ENCODE results near the gene C4BPA. TPM values are rescaled to one million over a fixed set of nuclear protein-coding genes. Genes with fewer than 3 reads are reported as not detected.

The C4BPA gene
- polyA plus RNA-seq, 1 experiment, result not detected

GRCh38 chr1:207145401-207146058 is 41.5 kb downstream of the C4BPA start:
- DNase-seq (ENCODE audit: low read depth), result no peak
- ChIA-PET POLR2A (no interaction called here), CTCF (no interaction called here)
- no peak overlapping the region for H3K4me3 ChIP-seq (ENCODE audit: low read depth, low read length)
- no peaks in the 10 kb centered on the region for H3K27me3 ChIP-seq (ENCODE audit: control insufficient read depth, insufficient read depth, low read length)
- no peak for TF ChIP-seq CTCF (IDR thresholded peaks at IDR 0.05; ENCODE audit: insufficient read depth, low read depth, low read length)
- no peaks in the 10 kb centered on the region for H3K36me3 ChIP-seq (ENCODE audit: control insufficient read depth, insufficient read depth, low read length)

- ChIA-PET POLR2A (no interaction called here), CTCF (no interaction called here)
- no peaks in the 10 kb centered on the region for H3K27me3 ChIP-seq (ENCODE audit: control insufficient read depth, insufficient read depth, low read length)
- no peak for DNase-seq (ENCODE audit: low read depth)
- no peak overlapping the region for H3K4me3 ChIP-seq (ENCODE audit: low read depth, low read length)
- no peak for TF ChIP-seq CTCF (IDR thresholded peaks at IDR 0.05; ENCODE audit: insufficient read depth, low read depth, low read length)
- no peaks in the 10 kb centered on the region for H3K36me3 ChIP-seq (ENCODE audit: control insufficient read depth, insufficient read depth, low read length)
These were observed 47.9 kb downstream of the C4BPA start for GRCh38 chr1:207151920-207152319.

- H3K27me3 ChIP-seq (ENCODE audit: control insufficient read depth, insufficient read depth, low read length), result no peaks in the 10 kb centered on the region
- H3K4me3 ChIP-seq (ENCODE audit: low read depth, low read length), result no peak overlapping the region
- no peak for DNase-seq (ENCODE audit: low read depth)
- TF ChIP-seq CTCF (IDR thresholded peaks at IDR 0.05; ENCODE audit: insufficient read depth, low read depth, low read length), result no peak
- POLR2A ChIA-PET, result no interaction called here
- H3K36me3 ChIP-seq (ENCODE audit: control insufficient read depth, insufficient read depth, low read length), result no peaks in the 10 kb centered on the region
- CTCF ChIA-PET, result interaction anchor here (1.4 kb wide), 1 partner anchor 42 kb away, joined by 3 read pairs; no protein-coding TSS in a partner anchor
These were observed 48.9 kb downstream of the C4BPA start for GRCh38 chr1:207152792-207153468.

GRCh38 chr1:207155028-207155427 is 51.0 kb downstream of the C4BPA start:
- DNase-seq (ENCODE audit: low read depth), result no peak
- no peaks in the 10 kb centered on the region for H3K36me3 ChIP-seq (ENCODE audit: control insufficient read depth, insufficient read depth, low read length)
- H3K4me3 ChIP-seq (ENCODE audit: low read depth, low read length), result no peak overlapping the region
- no peaks in the 10 kb centered on the region for H3K27me3 ChIP-seq (ENCODE audit: control insufficient read depth, insufficient read depth, low read length)
- TF ChIP-seq CTCF (IDR thresholded peaks at IDR 0.05; ENCODE audit: insufficient read depth, low read depth, low read length), result no peak
- POLR2A ChIA-PET, result no interaction called here
- CTCF ChIA-PET, result interaction anchor here (0.6 kb wide), 1 partner anchor 281 kb away, joined by 3 read pairs; no protein-coding TSS in a partner anchor

GRCh38 chr1:207156095-207156494 is 52.1 kb downstream of the C4BPA start:
- no peak overlapping the region for H3K4me3 ChIP-seq (ENCODE audit: low read depth, low read length)
- H3K36me3 ChIP-seq (ENCODE audit: control insufficient read depth, insufficient read depth, low read length), result no peaks in the 10 kb centered on the region
- CTCF ChIA-PET, result no interaction called here
- no peaks in the 10 kb centered on the region for H3K27me3 ChIP-seq (ENCODE audit: control insufficient read depth, insufficient read depth, low read length)
- TF ChIP-seq CTCF (IDR thresholded peaks at IDR 0.05; ENCODE audit: insufficient read depth, low read depth, low read length), result no peak
- POLR2A ChIA-PET, result no interaction called here
- DNase-seq (ENCODE audit: low read depth), result no peak

All from BJ (cell line).